PC-3 (cell line): ENCODE results near the gene PRR5. TPM values are rescaled to one million over a fixed set of nuclear protein-coding genes. Genes with fewer than 3 reads are reported as not detected.

ENCODE experiments used
- ATAC-seq: fragments of 200-7000 bp; cut with Tn5 transposase; 2 replicates; pipeline ENCODE4 v1.9.1; 2020; ENCODE audit warnings: mild to moderate bottlenecking, moderate library complexity
- BruUV-seq: library from RNA; stranded (reverse); fragments of 400-500 nt; replicated peaks from 2 replicates; lab custom pipeline; 2021; lab: Mats Ljungman, UMichigan
- CTCF ChIA-PET: fragments of 300-600 bp; sonication (Branson Sonifier 250); formaldehyde crosslinking; loops from one replicate; lab custom pipeline; 2022; ENCODE audit warnings: antibody characterized with exemption; lab: Charles Lee
- POLR2A ChIA-PET: fragments of 300-600 bp; sonication (Branson Sonifier 250); formaldehyde crosslinking; loops from one replicate; lab custom pipeline; 2022; ENCODE audit warnings: antibody characterized with exemption; ENCODE audit not compliant: unreplicated experiment; lab: Charles Lee
- DNase-seq: peaks from one replicate; pipeline ENCODE4 v3.0.0-alpha.2; 2015
- H2AFZ ChIP-seq: fragments of 300-600 bp; sonication (generic); 2 replicates; pipeline ENCODE4 v1.6.0; 2016; ENCODE audit warnings: antibody characterized with exemption, low read length
- H3F3A ChIP-seq: fragments of 300-600 bp; sonication (generic); one replicate; pipeline ENCODE4 v1.6.0; 2017; ENCODE audit warnings: antibody characterized with exemption, low read length, control low read depth, mild to moderate bottlenecking; ENCODE audit not compliant: unreplicated experiment
- H3K27ac ChIP-seq: fragments of 300-600 bp; sonication (generic); 2 replicates; pipeline ENCODE4 v1.5.1; 2016; ENCODE audit warnings: mild to moderate bottlenecking, low read length
- H3K27me3 ChIP-seq: fragments of 300-600 bp; sonication (generic); 2 replicates; pipeline ENCODE4 v1.6.1; 2016; ENCODE audit warnings: low read length, mixed read lengths
- H3K36me3 ChIP-seq: fragments of 300-600 bp; sonication (generic); 2 replicates; pipeline ENCODE4 v1.6.1; 2016; ENCODE audit warnings: low read depth, mixed run types, low read length, mixed read lengths
- H3K4me1 ChIP-seq: fragments of 300-600 bp; sonication (generic); 2 replicates; pipeline ENCODE4 v1.5.1; 2016; ENCODE audit warnings: low read length; ENCODE audit not compliant: insufficient read depth
- H3K4me2 ChIP-seq: fragments of 300-600 bp; sonication (generic); 2 replicates; pipeline ENCODE4 v1.6.0; 2016; ENCODE audit warnings: low read length
- H3K4me3 ChIP-seq: fragments of 300-600 bp; sonication (generic); 2 replicates; pipeline ENCODE4 v1.5.1; 2016; ENCODE audit warnings: mild to moderate bottlenecking, low read length, mixed read lengths
- H3K79me2 ChIP-seq: fragments of 300-600 bp; sonication (generic); 2 replicates; pipeline ENCODE4 v1.6.1; 2017; ENCODE audit warnings: low read length, mixed read lengths
- H3K9ac ChIP-seq: fragments of 300-600 bp; sonication (generic); 2 replicates; pipeline ENCODE4 v1.6.0; 2016; ENCODE audit warnings: mild to moderate bottlenecking, low read length
- H3K9me2 ChIP-seq: fragments of 300-600 bp; sonication (generic); replicated peaks from 2 replicates; pipeline ENCODE4 v1.6.1; 2016; ENCODE audit warnings: mixed run types, low read length, mixed read lengths
- H3K9me3 ChIP-seq: fragments of 300-600 bp; sonication (generic); 2 replicates; pipeline ENCODE4 v1.6.1; 2016; ENCODE audit warnings: low read length, mixed read lengths
- H4K20me1 ChIP-seq: fragments of 300-600 bp; sonication (generic); 2 replicates; pipeline ENCODE4 v1.6.1; 2016; ENCODE audit warnings: low read length, mixed read lengths
- CTCF ChIP-seq: fragments of 300-600 bp; sonication (generic); conservative IDR thresholded peaks from 2 replicates; pipeline ENCODE4 v1.5.1; 2017; ENCODE audit warnings: antibody characterized with exemption, low read depth, mild to moderate bottlenecking, low read length
- EZH2 ChIP-seq: fragments of 300-600 bp; sonication (generic); IDR thresholded peaks from one replicate; pipeline ENCODE4 v1.6.1; 2017; ENCODE audit warnings: antibody characterized with exemption, mild to moderate bottlenecking, low read length; ENCODE audit not compliant: unreplicated experiment
- EZH2phosphoT487 ChIP-seq: fragments of 300-600 bp; sonication (generic); IDR thresholded peaks from 2 replicates; pipeline ENCODE4 v1.6.1; 2018; ENCODE audit warnings: mild to moderate bottlenecking, antibody characterized with exemption, low read length, borderline replicate concordance
- intact Hi-C: fragments of 100-400 bp; cut with micrococcal nuclease; formaldehyde crosslinking; loops from 2 replicates; pipeline ENCODE4 v1.9.0; 2023
- total RNA-seq: library from RNA; depleted of rRNA; stranded (reverse); fragments of >200 nt; gene quantifications from 2 replicates; pipeline ENCODE4 v1.2.3, GENCODE V29; 2014

PRR5 gene
- total RNA-seq, 1 experiment from 2014 or later = 14.5 TPM

GRCh38 chr22:44748524-44748923, 46.5 kb downstream of the PRR5 start:
- H3K27ac ChIP-seq = no peak overlapping the region
- no TSS peak for BruUV-seq
- TF ChIP-seq EZH2 = no peak
- no peaks in the 10 kb centered on the region for H3F3A ChIP-seq
- no peak overlapping the region for H3K4me3 ChIP-seq
- no peaks in the 10 kb centered on the region for H3K36me3 ChIP-seq
- ChIA-PET POLR2A (no interaction called here), CTCF (no interaction called here)
- H2AFZ ChIP-seq = no peak overlapping the region
- peaks cover 9% of the 10 kb centered on the region for H3K79me2 ChIP-seq
- no peak for DNase-seq
- peaks cover 17% of the 10 kb centered on the region for H3K4me1 ChIP-seq
- no peak for ATAC-seq
- H3K9ac ChIP-seq = no peak overlapping the region
- H3K9me3 ChIP-seq = no peaks in the 10 kb centered on the region
- no peaks in the 10 kb centered on the region for H3K27me3 ChIP-seq
- H4K20me1 ChIP-seq = no peaks in the 10 kb centered on the region
- intact Hi-C loops = no loop called here
- H3K4me2 ChIP-seq = no peak overlapping the region
- H3K9me2 ChIP-seq = no peaks in the 10 kb centered on the region

- Histone ChIP-seq H3K4me1 (peaks cover 35% of the 10 kb centered on the region), H4K20me1 (no peaks in the 10 kb centered on the region), H3K79me2 (peaks cover 29% of the 10 kb centered on the region), H2AFZ (no peak overlapping the region), H3K27me3 (no peaks in the 10 kb centered on the region), H3K9ac (no peak overlapping the region), H3K9me3 (no peaks in the 10 kb centered on the region), H3K27ac (no peak overlapping the region), H3K36me3 (no peaks in the 10 kb centered on the region), H3K4me2 (no peak overlapping the region), H3F3A (no peaks in the 10 kb centered on the region), H3K9me2 (no peaks in the 10 kb centered on the region), H3K4me3 (no peak overlapping the region)
- CTCF ChIA-PET = no interaction called here
- POLR2A ChIA-PET = no interaction called here
- ATAC-seq (no peak), DNase-seq (no peak)
- TF ChIP-seq CTCF = no peak
- TF ChIP-seq EZH2phosphoT487 = no peak
- no peak for TF ChIP-seq EZH2
- intact Hi-C loops = no loop called here
- BruUV-seq = no TSS peak
Observed at GRCh38 chr22:44750481-44750880, 48.5 kb downstream of the PRR5 start.

- Histone ChIP-seq H3K27ac (peak within 1 kb of the TSS; percentile 50), H3K36me3 (no peaks in the 10 kb centered on the region), H3K79me2 (peaks cover 40% of the 10 kb centered on the region), H3K27me3 (no peaks in the 10 kb centered on the region), H3F3A (peaks cover 3% of the 10 kb centered on the region), H3K4me1 (peaks cover 27% of the 10 kb centered on the region), H3K9me3 (no peaks in the 10 kb centered on the region), H3K4me3 (peak within 1 kb of the TSS; percentile 89), H2AFZ (peak within 1 kb of the TSS; percentile 57), H3K9me2 (no peaks in the 10 kb centered on the region), H4K20me1 (no peaks in the 10 kb centered on the region), H3K9ac (peak within 1 kb of the TSS; percentile 76), H3K4me2 (peak within 1 kb of the TSS; percentile 95)
- intact Hi-C loops = no loop called here
- DNase-seq = peak; percentile 43
- POLR2A ChIA-PET = no interaction called here
- no peak for TF ChIP-seq EZH2
- no peak for TF ChIP-seq CTCF
- no peak for TF ChIP-seq EZH2phosphoT487
- BruUV-seq = no TSS peak
- CTCF ChIA-PET = no interaction called here
- peak; percentile 19; the same call in 1 of the 2 replicates for ATAC-seq
Observed at GRCh38 chr22:44752285-44753188, 50.5 kb downstream of the PRR5 start, which contains the start of gene ARHGAP8. Gene ARHGAP8 (plus strand): TSS chr22:44752575. CDS start chr22:44786528, 33,953 bp downstream.
